Stimulated activated CD8-positive, alpha-beta memory T cell treated with anti-CD3 and anti-CD28 coated beads, Interleukin-7, amount 100 ng/mL, for 48 hours (primary cell): ENCODE measurements around the gene GGT5.
"Not testable (repeated sequence)": the region's sequence is repeated elsewhere in the genome, so short reads cannot be mapped to it uniquely, and the experiment has no call there.

Source experiments
- DNase-seq, 2 donors: peaks; one replicate each; pipeline ENCODE4 v3.0.0-alpha.2; 2020; ENCODE audit warnings: low read depth in 1 of 2; ENCODE audit errors: extremely low read depth in 1 of 2

Gene GGT5

DNA sequence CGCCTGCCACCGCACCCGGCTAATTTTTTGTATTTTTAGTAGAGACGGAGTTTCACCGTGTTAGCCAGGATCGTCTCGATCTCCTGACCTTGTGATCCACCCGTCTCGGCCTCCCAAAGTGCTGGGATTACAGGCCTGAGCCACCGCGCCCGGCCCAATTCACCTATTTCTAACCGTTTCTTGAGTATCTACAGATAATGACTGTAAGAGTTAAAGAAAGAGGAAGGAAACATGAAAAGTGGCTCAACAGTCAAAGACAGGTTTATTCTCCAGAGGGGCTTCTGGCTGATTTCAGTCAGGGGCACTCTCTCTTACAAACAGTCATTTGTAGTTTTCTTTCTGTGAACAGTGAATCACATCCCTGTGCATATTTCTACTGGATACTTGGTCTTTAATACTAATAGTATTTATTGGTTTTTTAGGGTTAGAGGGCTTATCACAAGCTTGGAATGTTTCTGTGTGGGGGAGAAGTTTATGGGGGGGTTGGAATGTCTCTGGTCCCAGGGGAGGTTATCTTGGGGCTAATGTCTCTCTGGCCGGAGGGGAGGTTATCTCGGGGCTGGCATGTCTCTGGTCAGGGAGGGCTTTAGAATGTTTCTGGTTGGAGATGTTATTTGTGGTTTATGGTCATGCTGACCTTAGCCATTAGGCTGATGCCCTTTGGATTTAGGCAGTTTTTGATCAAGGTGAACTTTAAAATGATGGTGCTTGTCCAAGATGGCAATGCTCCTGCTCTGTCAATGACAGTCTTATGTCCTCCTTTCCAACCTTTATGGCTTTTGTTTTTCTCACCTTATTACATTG is 38.2 kb downstream of the GGT5 start:
- DNase-seq, result not testable (repeated sequence)

DNA sequence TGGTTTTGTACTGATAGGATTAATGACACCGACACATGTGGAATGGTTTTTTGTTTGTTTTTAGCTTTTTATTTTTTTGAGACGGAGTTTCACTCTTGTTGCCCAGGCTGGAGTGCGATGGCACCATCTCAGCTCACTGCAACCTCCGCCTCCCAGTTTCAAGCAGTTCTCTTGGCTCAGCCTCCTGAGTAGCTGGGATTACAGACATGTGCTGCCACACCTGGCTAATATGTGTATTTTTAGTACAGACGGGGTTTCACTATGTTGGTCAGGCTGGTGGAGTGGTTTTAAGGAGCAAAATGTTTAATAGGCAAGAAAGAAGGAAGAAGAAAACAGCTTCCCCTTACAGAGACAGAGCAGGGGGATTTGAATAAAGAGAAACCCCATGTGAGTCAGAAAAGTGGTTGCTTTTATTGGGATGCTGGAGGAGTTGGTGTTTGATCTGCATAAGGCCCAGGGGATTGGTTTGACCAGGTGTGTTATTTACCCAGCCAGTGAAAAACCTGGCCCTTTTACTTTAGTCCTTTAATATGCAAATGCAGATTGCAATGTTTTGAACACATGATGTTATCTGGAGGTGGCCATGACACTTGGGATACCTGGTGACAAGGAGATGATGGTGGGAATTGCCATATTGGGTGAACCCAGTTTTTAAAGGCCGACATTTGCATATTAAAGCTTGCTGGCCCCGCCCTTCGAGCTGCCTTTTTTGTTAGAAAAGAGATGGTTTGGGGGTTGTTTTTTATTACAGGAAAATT is 39.3 kb downstream of the GGT5 start:
- DNase-seq, result no peak

DNA sequence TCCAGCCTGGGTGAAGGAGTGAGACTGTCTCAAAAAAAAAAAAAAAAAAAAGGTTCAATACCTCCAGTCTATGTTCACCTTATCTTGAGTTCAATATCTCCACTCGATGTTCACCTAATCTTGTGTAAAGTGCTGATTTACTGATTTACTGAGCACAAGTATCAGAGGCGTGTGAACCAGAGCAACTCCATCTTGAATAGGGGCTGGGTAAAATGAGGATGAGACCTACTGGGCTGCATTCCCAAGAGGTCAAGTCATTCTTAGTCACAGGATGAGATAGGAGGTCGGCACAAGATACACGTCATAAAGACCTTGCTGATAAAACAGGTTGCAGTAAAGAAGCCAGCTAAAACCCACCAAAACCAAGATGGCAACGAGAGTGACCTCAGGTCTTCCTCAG is 41.0 kb downstream of the GGT5 start:
- not testable (repeated sequence) for DNase-seq

DNA sequence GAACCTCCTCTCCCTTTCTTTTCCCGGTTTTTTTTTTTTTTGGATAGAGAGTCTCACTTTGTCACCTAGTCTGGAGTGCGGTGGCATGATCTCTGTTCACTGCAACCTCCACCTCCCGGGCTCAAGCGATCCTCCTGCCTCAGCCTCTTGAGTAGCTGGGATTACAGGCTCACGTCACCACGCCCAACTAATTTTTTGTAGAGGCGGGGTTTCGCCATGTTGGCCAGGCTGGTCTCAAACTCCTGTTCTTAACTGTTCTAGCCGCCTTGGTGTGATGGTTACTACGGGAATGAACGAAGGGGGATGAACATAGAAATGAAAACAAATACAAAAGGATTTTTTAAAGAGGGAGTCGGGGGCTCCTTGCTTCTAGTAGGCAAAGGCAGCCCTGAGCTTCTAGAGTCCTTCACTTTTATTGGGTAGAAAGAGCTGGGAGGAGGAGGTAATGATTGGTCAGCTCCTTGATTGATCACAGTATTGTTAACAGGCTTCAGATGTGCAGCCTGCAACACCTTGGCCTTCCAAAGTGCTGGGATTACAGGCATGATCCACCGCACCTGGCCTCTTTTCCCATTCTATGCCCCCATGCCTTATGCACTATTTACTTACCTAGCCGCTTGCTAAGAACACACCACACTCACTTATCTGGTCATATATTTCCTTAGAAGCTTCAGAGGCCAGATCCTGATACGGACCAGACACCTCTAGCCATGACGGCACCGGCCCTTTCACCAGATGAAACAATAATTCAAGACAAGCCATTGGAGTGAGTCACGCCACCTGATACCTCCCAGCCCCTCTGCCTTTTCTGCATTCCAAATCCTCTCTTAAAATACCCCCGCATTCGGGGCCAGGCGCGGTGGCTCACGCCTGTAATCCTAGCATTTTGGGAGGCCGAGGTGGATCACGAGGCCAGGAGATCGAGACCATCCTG is 42.9 kb downstream of the GGT5 start:
- no peak for DNase-seq

DNA sequence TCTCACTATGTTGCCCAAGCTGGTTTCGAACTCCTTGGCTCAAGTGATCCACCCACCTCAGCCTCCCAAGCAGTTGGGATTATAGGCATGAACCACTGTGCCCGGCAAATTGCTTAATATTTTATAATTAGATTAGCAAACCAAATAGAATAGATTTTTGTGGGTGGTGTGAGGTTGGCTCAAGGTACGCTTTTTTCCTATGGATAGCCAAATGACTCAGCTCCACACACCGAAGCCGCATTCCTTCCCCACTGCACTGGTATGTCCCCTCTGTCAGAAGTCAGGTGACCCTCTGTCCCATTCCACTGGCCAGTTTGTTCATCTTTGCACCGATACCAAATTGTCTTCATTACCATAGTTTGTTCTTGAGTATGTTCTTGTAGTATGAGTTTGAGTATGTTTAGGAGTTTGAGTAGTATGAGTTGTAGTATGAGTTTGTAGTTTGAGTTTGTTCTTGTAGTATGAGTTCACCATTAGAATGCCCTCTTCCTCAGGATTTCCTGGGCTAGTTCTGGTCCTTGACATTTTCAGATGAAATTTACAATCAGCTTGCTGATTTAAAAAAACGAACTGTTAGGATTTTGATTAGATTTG is 44.2 kb downstream of the GGT5 start:
- no peak for DNase-seq

DNA sequence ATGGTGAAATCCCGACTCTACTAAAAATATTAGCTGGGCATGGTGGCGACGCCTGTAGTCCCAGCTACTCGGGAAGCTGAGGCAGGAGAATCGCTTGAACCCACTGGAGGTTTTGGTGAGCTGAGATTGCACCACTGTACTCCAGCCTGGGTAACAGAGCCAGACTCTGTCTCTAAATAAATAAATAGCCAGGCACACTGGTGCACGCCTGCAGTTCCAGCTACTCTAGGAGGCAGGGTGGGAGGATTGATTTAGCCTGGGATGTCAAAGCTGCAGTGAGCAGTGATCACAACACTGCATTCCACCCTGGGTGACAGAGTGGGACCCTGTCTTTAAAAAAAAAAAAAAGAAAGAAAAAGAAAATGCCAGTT is 46.2 kb downstream of the GGT5 start:
- no peak for DNase-seq

DNA sequence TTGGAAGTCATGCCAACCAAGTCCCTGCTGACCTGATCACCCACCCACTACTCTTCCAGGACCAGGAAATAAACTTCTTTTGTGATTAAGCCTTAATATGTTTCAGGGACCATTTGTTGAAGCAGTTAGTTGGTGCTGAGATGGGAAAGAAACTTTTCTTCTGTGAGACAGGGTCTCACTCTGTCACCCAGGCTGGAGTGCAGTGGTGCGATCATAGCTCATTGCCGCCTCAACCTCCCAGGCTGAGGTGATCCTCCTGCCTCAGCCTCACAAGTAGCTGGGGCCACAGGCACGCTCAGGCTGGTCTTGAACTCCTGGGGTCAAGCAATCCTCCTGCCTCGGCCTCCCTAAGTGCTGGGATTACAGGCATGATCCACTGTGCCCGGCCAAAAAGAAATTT is 53.0 kb downstream of the GGT5 start:
- DNase-seq, result no peak

DNA sequence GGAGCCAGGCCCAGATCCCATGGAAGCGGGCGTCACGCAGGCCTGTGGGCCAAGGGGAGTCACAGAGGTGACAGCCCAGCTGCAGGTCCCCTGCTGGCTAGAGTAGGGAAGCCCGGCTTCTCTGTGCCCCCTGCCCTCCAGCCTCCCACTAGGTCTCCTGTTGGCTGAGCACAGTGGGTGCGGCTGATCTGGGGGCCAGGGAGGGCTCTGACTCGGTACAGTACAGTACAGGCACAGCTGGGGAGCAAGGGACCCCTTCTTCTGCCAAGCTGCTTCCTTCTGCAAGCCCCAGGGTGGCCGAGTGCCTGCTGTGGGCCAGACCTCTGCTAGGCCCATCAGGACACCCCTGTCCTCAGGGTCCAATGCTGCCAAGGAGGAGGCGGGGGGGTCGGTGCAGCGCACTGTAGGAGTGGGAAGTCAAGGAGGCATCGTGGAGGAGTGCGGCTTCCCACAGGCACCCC is 53.5 kb downstream of the GGT5 start:
- DNase-seq, result no peak

DNA sequence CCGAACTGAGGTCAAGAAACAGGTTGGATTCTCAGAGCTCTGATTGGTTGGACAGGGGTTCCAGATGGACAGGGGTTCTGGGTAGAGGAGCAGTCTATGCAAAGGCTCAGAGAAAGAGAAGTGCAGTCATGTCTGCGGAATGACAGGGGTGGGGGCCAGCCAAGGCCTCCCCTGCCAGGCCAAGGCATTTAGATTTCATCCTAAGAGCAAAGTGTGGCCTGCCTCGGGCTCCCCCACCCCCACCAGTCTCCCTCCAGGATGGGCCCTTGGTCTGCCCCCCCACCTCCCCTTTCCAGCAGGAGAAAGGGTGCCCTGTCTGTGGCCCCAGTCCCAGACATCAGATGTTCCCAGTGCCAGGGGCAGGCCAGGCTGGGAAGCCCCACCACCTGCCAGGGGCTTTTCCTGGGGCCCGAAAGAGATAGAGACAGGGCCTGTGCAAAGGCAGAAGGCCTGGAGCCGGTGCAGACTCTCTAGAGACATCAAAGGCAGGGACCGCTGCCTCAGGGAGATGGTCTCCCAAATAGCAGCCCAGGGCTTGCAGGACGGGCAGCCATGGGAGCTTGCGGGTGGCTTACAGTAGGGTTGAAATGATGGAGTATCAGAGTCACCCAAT is 54.2 kb downstream of the GGT5 start:
- DNase-seq, result no peak

DNA sequence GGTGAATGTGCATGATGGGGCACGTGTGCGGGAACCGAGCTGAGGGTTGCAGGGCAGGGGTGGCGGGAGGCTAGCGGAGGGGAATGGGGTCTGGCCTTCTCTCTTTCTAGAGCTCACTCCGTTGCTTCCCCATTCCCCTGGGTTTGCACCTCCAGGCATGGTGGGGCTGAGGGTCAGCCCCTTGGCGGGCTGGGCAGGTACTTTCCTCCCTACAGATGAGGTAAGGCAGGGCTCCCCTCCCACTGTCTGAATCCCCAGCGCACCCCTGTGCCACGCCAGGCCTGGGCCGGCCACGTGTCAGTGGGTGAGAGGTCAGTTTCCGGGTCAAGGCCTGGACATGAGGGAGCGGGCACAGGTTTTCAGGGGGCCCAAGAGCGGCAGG is 54.7 kb downstream of the GGT5 start:
- no peak for DNase-seq

DNA sequence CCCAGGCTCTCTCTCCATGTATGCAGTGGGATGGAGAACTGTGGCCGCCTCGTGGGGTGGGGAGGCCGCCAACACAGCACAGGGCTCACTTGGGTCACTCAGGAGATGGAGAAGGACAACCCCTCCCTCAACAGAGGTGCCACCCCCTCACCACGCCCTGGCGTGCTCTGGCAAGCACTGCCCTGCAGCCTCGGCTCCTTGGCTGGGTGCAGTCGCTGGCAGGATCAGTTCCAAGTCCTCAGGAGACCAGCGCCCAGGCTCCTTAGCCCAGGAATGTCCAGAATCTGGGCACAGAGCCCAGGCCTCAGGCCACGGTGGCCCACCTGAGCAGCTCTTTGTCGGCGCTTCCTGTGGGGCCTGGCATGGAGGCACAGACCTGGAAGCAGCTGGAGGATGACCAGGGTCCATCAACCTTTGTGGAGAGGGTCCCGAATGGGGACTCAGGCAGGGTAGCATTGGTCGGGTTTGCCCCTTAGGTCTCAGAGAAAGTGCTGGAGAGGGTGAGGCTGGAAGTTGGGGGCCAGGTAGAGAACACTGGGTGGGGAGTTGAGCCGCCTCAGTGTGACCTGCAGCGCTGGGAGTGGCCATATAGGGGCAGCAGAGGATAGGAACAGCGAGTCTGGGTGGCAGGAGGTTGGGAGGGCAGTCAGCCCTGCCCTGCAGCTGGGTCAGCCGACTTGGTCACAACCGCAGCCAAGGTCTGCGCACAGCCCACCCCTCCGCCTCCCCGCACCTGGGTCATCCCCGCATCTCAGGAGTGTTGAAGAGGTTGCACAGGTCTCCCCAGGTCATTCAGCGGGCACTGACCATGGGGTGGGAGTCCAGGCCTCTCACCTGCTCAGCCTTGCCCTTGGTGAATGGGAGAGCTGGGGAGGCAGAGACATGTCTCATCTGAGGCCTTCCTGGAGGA is 55.4 kb downstream of the GGT5 start:
- peak in 1 of 2 donors; percentile 17 for DNase-seq

DNA sequence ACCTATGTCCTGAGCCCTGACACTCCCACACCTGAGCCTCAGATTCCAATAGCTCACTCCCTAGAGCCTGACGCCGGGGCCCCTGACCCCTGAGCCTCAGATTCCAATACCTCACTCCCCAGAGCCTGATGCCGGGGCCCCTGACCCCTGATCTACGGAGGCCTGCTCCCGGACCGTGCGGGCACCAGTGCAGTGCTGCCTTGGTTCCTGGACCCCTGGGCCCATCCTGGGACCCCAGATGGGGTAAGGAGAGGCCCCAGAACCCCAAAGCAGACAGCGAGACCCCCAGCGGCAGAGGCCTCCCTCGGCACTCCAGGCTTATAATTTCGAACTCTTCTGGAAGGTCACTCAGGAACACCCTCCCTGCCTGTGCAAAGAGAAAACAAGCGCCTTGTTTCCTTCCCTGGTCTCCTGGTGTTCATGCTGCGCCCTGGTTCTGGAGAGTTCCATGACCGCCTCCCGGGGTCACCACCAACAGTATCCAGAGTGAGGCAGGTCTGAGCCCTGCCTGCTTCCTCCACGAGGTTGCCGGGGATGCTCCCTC is 56.1 kb downstream of the GGT5 start:
- DNase-seq, result no peak

DNA sequence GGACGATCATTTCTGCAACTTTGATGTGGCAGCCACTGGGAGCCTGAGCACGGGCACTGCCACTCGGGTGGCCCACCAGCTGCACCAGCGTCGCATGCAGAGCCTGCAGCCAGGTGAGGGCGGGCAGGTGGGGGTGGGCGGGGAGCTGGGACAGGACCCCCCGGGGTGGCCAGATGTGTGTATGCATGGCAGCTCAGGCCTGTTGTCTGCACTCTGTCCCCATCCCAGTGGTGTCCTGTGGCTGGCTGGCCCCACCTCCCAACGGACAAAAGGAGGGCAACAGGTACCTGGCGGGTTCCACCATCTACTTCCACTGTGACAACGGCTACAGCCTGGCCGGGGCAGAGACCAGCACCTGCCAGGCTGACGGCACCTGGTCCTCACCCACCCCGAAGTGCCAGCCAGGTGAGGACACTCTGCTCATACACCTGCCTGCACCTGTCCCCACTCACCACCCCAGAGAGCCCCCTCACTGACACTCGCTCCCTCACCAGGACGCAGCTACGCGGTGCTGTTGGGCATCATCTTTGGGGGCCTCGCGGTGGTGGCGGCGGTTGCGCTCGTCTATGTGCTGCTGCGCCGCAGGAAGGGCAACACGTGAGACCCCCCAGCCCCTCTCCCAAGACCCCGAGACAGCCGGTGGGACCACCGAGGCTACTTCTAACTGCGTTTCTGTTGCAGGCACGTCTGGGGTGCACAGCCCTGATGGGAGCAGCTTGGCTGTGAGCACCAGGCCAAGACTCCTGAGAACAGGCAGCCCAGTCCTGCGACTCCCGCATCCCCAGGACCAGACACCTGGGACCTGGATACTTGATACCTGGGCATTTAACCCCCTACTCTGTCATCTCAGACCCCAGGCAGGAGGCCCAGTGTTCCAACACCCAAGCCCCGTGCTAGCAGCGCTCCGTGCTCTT is 56.9 kb downstream of the GGT5 start:
- DNase-seq, result no peak

DNA sequence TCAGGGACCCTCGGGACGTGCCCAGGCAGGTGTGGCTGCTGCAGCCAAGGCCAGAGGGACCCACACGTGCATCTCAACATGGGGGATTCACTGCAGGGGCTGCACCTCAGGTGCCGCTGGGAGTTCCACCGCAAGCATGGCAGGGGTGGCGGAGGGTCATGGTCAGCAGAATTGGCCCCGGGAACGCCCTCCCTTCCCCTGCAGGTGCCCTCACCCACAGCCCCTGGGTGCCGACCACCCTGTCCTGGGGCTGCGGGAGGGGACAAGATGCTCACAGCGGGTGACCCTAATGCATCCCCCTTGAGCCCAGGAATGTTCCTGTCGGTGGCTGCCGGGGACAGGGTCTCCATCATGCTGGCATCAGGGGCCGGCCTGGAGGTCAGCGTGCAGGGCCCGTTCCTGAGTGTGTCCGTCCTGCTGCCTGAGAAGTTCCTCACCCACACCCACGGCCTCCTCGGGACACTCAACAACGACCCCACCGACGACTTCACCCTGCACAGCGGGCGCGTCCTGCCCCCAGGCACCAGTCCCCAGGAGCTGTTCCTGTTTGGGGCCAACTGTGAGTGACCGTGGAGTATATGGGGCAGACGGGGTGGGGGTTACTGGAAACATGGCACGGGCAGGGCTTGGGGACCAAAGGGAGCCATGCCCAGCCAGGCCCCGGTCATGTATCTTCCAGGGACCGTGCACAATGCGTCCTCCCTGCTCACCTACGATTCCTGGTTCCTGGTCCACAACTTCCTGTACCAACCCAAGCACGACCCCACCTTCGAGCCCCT is 57.8 kb downstream of the GGT5 start:
- DNase-seq, result no peak

DNA sequence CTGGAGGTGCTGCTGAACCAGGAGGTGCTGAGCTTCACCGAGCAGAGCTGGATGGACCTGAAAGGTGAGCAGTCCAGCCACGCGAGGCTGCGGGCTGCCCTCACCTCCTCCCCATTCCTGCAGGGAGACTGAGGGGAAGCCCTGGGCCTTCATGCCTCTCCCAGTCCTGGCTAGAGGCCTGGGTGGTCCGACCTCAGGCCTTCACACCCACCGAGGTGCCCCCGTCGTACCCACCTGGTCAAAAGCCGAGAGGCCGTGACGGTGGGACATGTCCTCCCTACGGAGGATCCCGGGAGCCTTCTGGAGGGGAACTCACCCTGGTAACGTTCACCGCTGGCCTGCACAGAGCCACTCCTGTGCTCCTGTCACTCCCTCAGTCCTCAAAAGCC is 58.5 kb downstream of the GGT5 start:
- DNase-seq, result no peak

DNA sequence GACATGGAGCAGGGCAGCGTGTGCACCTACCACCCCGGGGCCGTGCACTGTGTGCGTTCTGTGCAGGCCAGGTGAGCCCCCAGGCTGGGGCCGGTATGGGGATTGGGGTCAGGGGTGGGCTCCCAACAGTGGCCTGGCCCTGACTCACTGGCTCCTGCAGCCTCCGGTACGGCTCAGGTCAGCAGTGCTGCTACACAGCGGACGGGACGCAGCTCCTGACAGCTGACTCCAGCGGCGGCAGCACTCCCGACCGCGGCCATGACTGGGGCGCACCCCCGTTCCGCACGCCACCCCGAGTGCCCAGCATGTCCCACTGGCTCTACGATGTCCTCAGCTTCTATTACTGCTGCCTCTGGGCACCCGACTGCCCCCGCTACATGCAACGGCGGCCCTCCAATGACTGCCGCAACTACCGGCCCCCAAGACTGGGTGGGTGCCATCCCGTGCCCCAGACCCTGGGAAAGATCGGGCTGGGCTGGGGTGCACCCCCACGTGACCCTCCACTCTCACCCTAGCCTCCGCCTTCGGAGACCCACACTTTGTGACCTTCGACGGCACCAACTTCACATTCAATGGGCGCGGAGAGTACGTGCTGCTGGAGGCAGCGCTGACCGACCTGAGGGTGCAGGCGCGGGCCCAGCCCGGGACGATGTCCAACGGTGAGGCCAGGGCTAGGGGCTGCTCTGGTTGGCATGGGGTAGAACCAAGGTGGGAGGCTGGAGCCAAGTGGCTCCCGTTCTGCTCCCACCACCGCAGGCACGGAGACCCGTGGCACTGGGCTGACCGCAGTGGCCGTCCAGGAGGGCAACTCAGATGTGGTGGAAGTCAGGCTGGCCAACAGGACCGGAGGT is 59.2 kb downstream of the GGT5 start:
- no peak for DNase-seq
